ENCODE measurements around the gene SRRM4.

Gene SRRM4

DNA sequence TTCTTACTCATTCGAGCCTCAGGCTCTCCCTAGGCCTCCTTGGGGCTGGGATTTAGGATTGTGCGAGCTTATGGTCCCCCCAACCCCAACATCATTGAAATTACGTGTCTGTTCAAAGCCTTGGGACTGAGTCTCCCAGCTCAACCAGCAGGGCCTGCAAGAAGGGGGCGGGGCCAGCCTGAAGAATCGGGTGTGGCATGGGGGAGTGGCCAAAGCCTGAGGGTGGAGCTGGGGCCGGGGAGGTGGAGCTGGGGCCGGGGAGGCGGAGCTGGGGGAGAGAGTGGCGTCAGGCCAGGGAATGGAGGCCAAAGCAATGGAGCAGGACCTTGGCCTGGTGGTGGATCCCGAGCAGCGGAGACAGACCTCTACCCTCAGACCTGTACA lies 173.1 kb downstream of the SRRM4 start:
- H3K9ac ChIP-seq (ENCODE audit: low read length in 5 of 5), result no peak overlapping the region
- peak overlapping the region in 1 of 5 donors; percentile 11 for H3K4me3 ChIP-seq (ENCODE audit: low read depth in 1 of 5, low read length in 5 of 5)
- H3K4me1 ChIP-seq (ENCODE audit: control insufficient read depth in 5 of 5, insufficient read depth in 5 of 5, low read length in 5 of 5), result peaks cover 0 to 19% (median 9%) of the 10 kb centered on the region in 5 donors
- H3K36me3 ChIP-seq (ENCODE audit: control insufficient read depth in 5 of 5, insufficient read depth in 5 of 5, low read length in 5 of 5), result no peaks in the 10 kb centered on the region
- H3K27ac ChIP-seq (ENCODE audit: low read depth, low read length), result no peak overlapping the region
- peaks cover 0 to 13% (median 11%) of the 10 kb centered on the region in 5 donors for H3K9me3 ChIP-seq (ENCODE audit: control insufficient read depth in 5 of 5, low read length in 5 of 5)
- peaks cover 0 to 9% (median 0%) of the 10 kb centered on the region in 5 donors for H3K27me3 ChIP-seq (ENCODE audit: control insufficient read depth in 5 of 5, insufficient read depth in 4 of 5, low read length in 5 of 5)

GRCh38 chr12:119156401-119157044 lies 175.2 kb downstream of the SRRM4 start:
- H3K4me1 ChIP-seq (ENCODE audit: control insufficient read depth in 5 of 5, insufficient read depth in 5 of 5, low read length in 5 of 5), result peaks cover 0 to 14% (median 7%) of the 10 kb centered on the region in 5 donors
- no peak overlapping the region for H3K4me3 ChIP-seq (ENCODE audit: low read depth in 1 of 5, low read length in 5 of 5)
- H3K9ac ChIP-seq (ENCODE audit: low read length in 5 of 5), result no peak overlapping the region
- H3K27ac ChIP-seq (ENCODE audit: low read depth, low read length), result no peak overlapping the region
- peaks cover 0 to 9% (median 0%) of the 10 kb centered on the region in 5 donors for H3K27me3 ChIP-seq (ENCODE audit: control insufficient read depth in 5 of 5, insufficient read depth in 4 of 5, low read length in 5 of 5)
- peaks cover 0 to 5% (median 3%) of the 10 kb centered on the region in 5 donors for H3K9me3 ChIP-seq (ENCODE audit: control insufficient read depth in 5 of 5, low read length in 5 of 5)
- H3K36me3 ChIP-seq (ENCODE audit: control insufficient read depth in 5 of 5, insufficient read depth in 5 of 5, low read length in 5 of 5), result no peaks in the 10 kb centered on the region

DNA sequence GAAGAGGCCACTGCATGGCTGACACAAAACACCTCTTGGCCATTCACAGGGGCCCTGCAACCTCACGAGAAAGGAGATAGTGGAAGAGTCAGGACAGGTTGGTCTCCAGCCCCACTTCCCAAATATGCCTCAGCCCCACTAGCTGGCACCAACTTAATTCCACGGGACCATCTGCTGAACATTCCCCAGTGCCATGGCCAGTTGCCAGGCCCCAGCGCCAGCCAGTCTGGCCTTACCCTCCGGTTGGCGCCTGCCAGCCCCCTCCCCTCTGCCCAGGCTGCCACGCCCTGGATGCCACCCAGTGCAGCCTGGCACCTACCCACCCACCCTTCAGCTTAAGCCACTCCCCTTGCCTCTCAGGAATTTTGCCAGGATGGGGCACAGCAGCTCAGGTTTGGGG lies 176.2 kb downstream of the SRRM4 start:
- H3K4me3 ChIP-seq (ENCODE audit: low read depth in 1 of 5, low read length in 5 of 5), result no peak overlapping the region

GRCh38 chr12:119157978-119158377 lies 176.6 kb downstream of the SRRM4 start:
- Histone ChIP-seq H3K4me3 (ENCODE audit: low read depth in 1 of 5, low read length in 5 of 5) (no peak overlapping the region), H3K27ac (ENCODE audit: low read depth, low read length) (no peak overlapping the region)

More for the DNA sequence above, 176.2 kb downstream of the SRRM4 start:
- peaks cover 0 to 14% (median 7%) of the 10 kb centered on the region in 5 donors for H3K4me1 ChIP-seq (ENCODE audit: control insufficient read depth in 5 of 5, insufficient read depth in 5 of 5, low read length in 5 of 5)
- H3K27me3 ChIP-seq (ENCODE audit: control insufficient read depth in 5 of 5, insufficient read depth in 4 of 5, low read length in 5 of 5), result peaks cover 0 to 13% (median 0%) of the 10 kb centered on the region in 5 donors
- H3K9me3 ChIP-seq (ENCODE audit: control insufficient read depth in 5 of 5, low read length in 5 of 5), result no peaks in the 10 kb centered on the region
- no peak overlapping the region for H3K27ac ChIP-seq (ENCODE audit: low read depth, low read length)
- H3K36me3 ChIP-seq (ENCODE audit: control insufficient read depth in 5 of 5, insufficient read depth in 5 of 5, low read length in 5 of 5), result no peaks in the 10 kb centered on the region
- no peak overlapping the region for H3K9ac ChIP-seq (ENCODE audit: low read length in 5 of 5)

DNA sequence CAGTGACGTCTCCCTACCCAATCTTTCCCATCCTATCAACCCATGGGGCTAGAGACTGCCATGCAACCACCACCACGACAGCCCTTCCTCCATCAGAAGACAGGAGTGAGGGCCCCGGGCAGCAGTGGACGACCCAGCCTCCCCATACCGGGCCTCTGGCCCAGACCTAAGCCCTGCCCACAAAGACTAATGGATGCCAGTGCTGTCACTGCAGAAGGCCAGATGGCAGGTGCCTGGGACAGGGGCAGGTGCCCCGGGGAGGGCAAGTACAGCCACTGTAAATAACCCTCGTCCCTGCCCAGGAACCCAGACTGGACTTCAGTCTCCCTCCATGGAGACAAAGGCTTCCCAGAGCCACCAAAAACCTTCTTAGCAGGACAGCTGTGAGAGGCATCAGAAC lies 177.1 kb downstream of the SRRM4 start:
- Histone ChIP-seq H3K9ac (ENCODE audit: low read length in 5 of 5) (no peak overlapping the region), H3K4me1 (ENCODE audit: control insufficient read depth in 5 of 5, insufficient read depth in 5 of 5, low read length in 5 of 5) (peaks cover 0 to 10% (median 7%) of the 10 kb centered on the region in 5 donors), H3K4me3 (ENCODE audit: low read depth in 1 of 5, low read length in 5 of 5) (no peak overlapping the region), H3K27ac (ENCODE audit: low read depth, low read length) (no peak overlapping the region), H3K36me3 (ENCODE audit: control insufficient read depth in 5 of 5, insufficient read depth in 5 of 5, low read length in 5 of 5) (no peaks in the 10 kb centered on the region), H3K27me3 (ENCODE audit: control insufficient read depth in 5 of 5, insufficient read depth in 4 of 5, low read length in 5 of 5) (peaks cover 0 to 13% (median 0%) of the 10 kb centered on the region in 5 donors), H3K9me3 (ENCODE audit: control insufficient read depth in 5 of 5, low read length in 5 of 5) (no peaks in the 10 kb centered on the region)

More at GRCh38 chr12:119157978-119158377, 176.6 kb downstream of the SRRM4 start:
- no peaks in the 10 kb centered on the region for H3K36me3 ChIP-seq (ENCODE audit: control insufficient read depth in 5 of 5, insufficient read depth in 5 of 5, low read length in 5 of 5)
- H3K4me1 ChIP-seq (ENCODE audit: control insufficient read depth in 5 of 5, insufficient read depth in 5 of 5, low read length in 5 of 5), result peaks cover 0 to 14% (median 7%) of the 10 kb centered on the region in 5 donors
- no peaks in the 10 kb centered on the region for H3K9me3 ChIP-seq (ENCODE audit: control insufficient read depth in 5 of 5, low read length in 5 of 5)
- peaks cover 0 to 13% (median 0%) of the 10 kb centered on the region in 5 donors for H3K27me3 ChIP-seq (ENCODE audit: control insufficient read depth in 5 of 5, insufficient read depth in 4 of 5, low read length in 5 of 5)
- no peak overlapping the region for H3K9ac ChIP-seq (ENCODE audit: low read length in 5 of 5)

DNA sequence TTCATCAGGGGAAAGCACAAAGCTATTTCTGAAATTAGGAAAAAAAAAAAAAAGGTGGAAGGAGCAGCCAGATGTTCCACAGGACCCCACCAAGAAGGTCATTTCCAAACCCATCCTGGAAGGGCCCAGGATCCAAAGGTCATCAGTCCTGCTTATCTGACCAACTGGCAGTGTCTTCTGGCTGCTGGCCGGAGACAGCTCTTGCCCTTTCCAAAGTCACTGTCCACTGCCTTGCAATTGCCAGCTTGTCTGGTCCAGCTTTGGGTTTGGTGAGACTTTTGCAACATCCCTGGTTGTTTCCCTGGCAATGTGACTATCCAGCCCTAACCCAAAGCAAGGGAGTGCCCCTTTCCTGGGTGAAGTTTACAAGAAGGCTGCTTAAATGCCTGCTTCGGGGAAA lies 178.5 kb downstream of the SRRM4 start:
- Histone ChIP-seq H3K4me3 (ENCODE audit: low read depth in 1 of 5, low read length in 5 of 5) (no peak overlapping the region), H3K27me3 (ENCODE audit: control insufficient read depth in 5 of 5, insufficient read depth in 4 of 5, low read length in 5 of 5) (peaks cover 0 to 6% (median 0%) of the 10 kb centered on the region in 5 donors), H3K4me1 (ENCODE audit: control insufficient read depth in 5 of 5, insufficient read depth in 5 of 5, low read length in 5 of 5) (no peaks in the 10 kb centered on the region), H3K9me3 (ENCODE audit: control insufficient read depth in 5 of 5, low read length in 5 of 5) (no peaks in the 10 kb centered on the region), H3K9ac (ENCODE audit: low read length in 5 of 5) (no peak overlapping the region), H3K36me3 (ENCODE audit: control insufficient read depth in 5 of 5, insufficient read depth in 5 of 5, low read length in 5 of 5) (no peaks in the 10 kb centered on the region), H3K27ac (ENCODE audit: low read depth, low read length) (no peak overlapping the region)

DNA sequence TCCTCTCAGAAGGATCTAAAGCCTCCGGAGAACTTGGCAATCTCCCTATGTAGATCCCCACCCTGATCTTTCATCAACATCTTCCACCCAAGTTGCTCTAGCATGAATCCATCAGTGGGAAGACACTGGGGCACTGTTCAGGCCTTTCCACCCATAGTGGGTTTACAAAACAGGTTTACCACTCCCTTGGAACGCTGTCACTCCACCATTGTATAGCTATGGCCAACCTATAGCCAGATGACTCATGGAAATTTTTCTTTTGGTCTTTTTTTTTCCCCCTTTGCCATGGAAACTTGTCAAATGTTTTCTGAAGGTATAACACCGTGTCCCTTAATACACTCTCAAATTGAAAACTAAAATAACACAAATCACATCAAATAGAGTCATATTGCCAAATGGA lies 186.6 kb downstream of the SRRM4 start:
- H3K4me1 ChIP-seq (ENCODE audit: control insufficient read depth in 5 of 5, insufficient read depth in 5 of 5, low read length in 5 of 5), result no peaks in the 10 kb centered on the region
- H3K27me3 ChIP-seq (ENCODE audit: control insufficient read depth in 5 of 5, insufficient read depth in 4 of 5, low read length in 5 of 5), result peaks cover 0 to 3% (median 0%) of the 10 kb centered on the region in 5 donors
- H3K9ac ChIP-seq (ENCODE audit: low read length in 5 of 5), result no peak overlapping the region

GRCh38 chr12:119168721-119169120 lies 187.4 kb downstream of the SRRM4 start:
- no peak overlapping the region for H3K27ac ChIP-seq (ENCODE audit: low read depth, low read length)
- no peak overlapping the region for H3K4me3 ChIP-seq (ENCODE audit: low read depth in 1 of 5, low read length in 5 of 5)
- H3K9ac ChIP-seq (ENCODE audit: low read length in 5 of 5), result no peak overlapping the region
- H3K4me1 ChIP-seq (ENCODE audit: control insufficient read depth in 5 of 5, insufficient read depth in 5 of 5, low read length in 5 of 5), result no peaks in the 10 kb centered on the region
- peaks cover 0 to 2% (median 0%) of the 10 kb centered on the region in 5 donors for H3K9me3 ChIP-seq (ENCODE audit: control insufficient read depth in 5 of 5, low read length in 5 of 5)
- H3K36me3 ChIP-seq (ENCODE audit: control insufficient read depth in 5 of 5, insufficient read depth in 5 of 5, low read length in 5 of 5), result no peaks in the 10 kb centered on the region
- peaks cover 0 to 3% (median 0%) of the 10 kb centered on the region in 5 donors for H3K27me3 ChIP-seq (ENCODE audit: control insufficient read depth in 5 of 5, insufficient read depth in 4 of 5, low read length in 5 of 5)

More for the DNA sequence above, 186.6 kb downstream of the SRRM4 start:
- Histone ChIP-seq H3K36me3 (ENCODE audit: control insufficient read depth in 5 of 5, insufficient read depth in 5 of 5, low read length in 5 of 5) (no peaks in the 10 kb centered on the region), H3K27ac (ENCODE audit: low read depth, low read length) (no peak overlapping the region), H3K4me3 (ENCODE audit: low read depth in 1 of 5, low read length in 5 of 5) (no peak overlapping the region), H3K9me3 (ENCODE audit: control insufficient read depth in 5 of 5, low read length in 5 of 5) (peaks cover 0 to 2% (median 0%) of the 10 kb centered on the region in 5 donors)

GRCh38 chr12:119169150-119169549 lies 187.8 kb downstream of the SRRM4 start:
- Histone ChIP-seq H3K27ac (ENCODE audit: low read depth, low read length) (no peak overlapping the region), H3K36me3 (ENCODE audit: control insufficient read depth in 5 of 5, insufficient read depth in 5 of 5, low read length in 5 of 5) (no peaks in the 10 kb centered on the region), H3K9ac (ENCODE audit: low read length in 5 of 5) (no peak overlapping the region), H3K9me3 (ENCODE audit: control insufficient read depth in 5 of 5, low read length in 5 of 5) (peaks cover 0 to 2% (median 0%) of the 10 kb centered on the region in 5 donors), H3K27me3 (ENCODE audit: control insufficient read depth in 5 of 5, insufficient read depth in 4 of 5, low read length in 5 of 5) (peaks cover 0 to 3% (median 0%) of the 10 kb centered on the region in 5 donors), H3K4me3 (ENCODE audit: low read depth in 1 of 5, low read length in 5 of 5) (no peak overlapping the region), H3K4me1 (ENCODE audit: control insufficient read depth in 5 of 5, insufficient read depth in 5 of 5, low read length in 5 of 5) (no peaks in the 10 kb centered on the region)

DNA sequence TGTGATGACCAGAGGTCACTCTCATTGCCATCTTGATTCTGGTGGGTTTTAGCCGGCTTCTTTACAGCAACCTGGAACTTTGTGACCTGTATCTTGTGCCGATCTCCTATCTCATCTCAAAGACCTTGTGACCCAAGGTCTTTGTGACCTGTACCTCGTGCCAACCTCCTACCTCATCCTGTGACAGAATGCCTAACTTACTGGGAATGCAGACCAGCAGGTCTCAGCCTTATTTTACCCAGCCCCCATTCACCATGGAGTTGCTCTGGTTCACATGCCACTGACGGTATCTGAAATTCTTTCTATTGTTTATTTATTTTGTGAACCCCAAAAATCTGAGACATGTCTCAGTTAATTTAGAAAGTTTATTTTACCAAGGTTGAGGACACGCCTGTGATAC lies 189.9 kb downstream of the SRRM4 start:
- no peaks in the 10 kb centered on the region for H3K36me3 ChIP-seq (ENCODE audit: control insufficient read depth in 5 of 5, insufficient read depth in 5 of 5, low read length in 5 of 5)
- H3K27ac ChIP-seq (ENCODE audit: low read depth, low read length), result no peak overlapping the region
- H3K9me3 ChIP-seq (ENCODE audit: control insufficient read depth in 5 of 5, low read length in 5 of 5), result peaks cover 0 to 2% (median 0%) of the 10 kb centered on the region in 5 donors
- H3K9ac ChIP-seq (ENCODE audit: low read length in 5 of 5), result no peak overlapping the region
- H3K27me3 ChIP-seq (ENCODE audit: control insufficient read depth in 5 of 5, insufficient read depth in 4 of 5, low read length in 5 of 5), result peaks cover 0 to 3% (median 0%) of the 10 kb centered on the region in 5 donors
- H3K4me3 ChIP-seq (ENCODE audit: low read depth in 1 of 5, low read length in 5 of 5), result no peak overlapping the region
- H3K4me1 ChIP-seq (ENCODE audit: control insufficient read depth in 5 of 5, insufficient read depth in 5 of 5, low read length in 5 of 5), result peaks cover 0 to 6% (median 5%) of the 10 kb centered on the region in 5 donors

Measured in subcutaneous abdominal adipose tissue (tissue), 5 donors.